ENCODE data around the gene PLK3.

DNA sequence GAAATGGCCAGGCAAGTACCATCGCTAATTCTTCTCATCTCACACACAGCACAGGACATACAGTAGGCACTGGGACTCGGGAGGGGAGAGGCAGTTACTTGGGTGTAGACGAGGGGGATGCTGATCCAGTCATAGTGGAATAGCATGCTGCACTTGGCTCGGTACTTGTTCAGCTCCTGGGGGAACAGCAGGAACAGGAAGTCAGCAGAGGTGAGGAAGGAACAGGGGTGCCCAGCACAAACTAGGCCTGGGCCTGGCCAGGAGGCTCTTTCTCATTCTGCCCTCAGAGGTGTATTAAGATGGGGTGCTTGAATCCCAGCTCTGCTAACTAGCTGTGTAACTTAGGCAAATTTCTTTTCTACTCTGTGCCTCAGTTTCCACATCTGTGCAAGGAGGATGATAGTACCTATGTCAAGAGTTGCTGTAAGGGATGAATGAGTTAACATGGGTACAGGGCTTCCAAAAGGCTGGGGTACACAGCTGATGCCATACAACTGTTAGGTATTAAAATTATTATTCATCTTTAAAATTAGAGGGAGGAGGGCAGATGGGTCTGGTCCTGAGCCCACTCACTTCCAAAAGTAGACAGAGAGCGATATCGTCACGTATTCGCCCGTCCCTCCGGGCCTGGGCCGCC is 14.6 kb upstream of the PLK3 start:
- TF ChIP-seq, protein P1, sequence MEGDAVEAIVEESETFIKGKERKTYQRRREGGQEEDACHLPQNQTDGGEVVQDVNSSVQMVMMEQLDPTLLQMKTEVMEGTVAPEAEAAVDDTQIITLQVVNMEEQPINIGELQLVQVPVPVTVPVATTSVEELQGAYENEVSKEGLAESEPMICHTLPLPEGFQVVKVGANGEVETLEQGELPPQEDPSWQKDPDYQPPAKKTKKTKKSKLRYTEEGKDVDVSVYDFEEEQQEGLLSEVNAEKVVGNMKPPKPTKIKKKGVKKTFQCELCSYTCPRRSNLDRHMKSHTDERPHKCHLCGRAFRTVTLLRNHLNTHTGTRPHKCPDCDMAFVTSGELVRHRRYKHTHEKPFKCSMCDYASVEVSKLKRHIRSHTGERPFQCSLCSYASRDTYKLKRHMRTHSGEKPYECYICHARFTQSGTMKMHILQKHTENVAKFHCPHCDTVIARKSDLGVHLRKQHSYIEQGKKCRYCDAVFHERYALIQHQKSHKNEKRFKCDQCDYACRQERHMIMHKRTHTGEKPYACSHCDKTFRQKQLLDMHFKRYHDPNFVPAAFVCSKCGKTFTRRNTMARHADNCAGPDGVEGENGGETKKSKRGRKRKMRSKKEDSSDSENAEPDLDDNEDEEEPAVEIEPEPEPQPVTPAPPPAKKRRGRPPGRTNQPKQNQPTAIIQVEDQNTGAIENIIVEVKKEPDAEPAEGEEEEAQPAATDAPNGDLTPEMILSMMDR (IDR thresholded peaks at IDR 0.05), result no peak
- no peak for TF ChIP-seq POLR2A (IDR thresholded peaks at IDR 0.05)
